ENCODE data around the gene RAMP1.

Gene RAMP1

DNA sequence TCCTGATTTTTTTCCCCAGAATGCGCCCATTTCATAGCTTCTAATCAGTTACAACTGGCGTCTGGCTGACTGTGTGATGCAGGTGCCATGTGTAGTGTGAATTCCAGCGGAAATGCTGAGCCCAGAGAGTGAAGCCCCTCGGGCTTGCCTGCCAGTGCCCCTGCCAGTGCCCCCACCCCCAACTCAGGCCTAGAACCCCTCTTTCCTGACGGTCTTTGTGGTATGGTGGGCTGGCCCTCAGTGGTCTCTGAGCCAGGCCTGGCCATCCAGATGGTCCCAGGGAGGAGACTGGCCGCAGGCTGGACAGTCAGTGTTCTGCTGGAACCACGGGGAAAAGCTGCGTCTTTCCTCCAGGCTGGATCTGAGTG, 3.1 kb downstream of the RAMP1 start:
- H3K23ac ChIP-seq (ENCODE audit: low read length), result no peak overlapping the region
- no peak overlapping the region for H2BK5ac ChIP-seq (ENCODE audit: low read depth, low read length, poor library complexity)
- no peak overlapping the region for H4K8ac ChIP-seq (ENCODE audit: low read depth, low read length)
- no peak overlapping the region for H3K14ac ChIP-seq (ENCODE audit: low read length)
- no peak overlapping the region for H3K4me3 ChIP-seq (ENCODE audit: low read depth, low read length)
- H3K9ac ChIP-seq (ENCODE audit: low read length), result no peak overlapping the region
- H3K18ac ChIP-seq (ENCODE audit: low read length), result peak overlapping the region; percentile 33
- peaks cover 31 to 46% of the 10 kb centered on the region in 2 experiments for H3K4me1 ChIP-seq (ENCODE audit: control insufficient read depth in 1 of 2, insufficient read depth in 2 of 2, low read length in 2 of 2)
- H2AFZ ChIP-seq (ENCODE audit: insufficient read depth, low read length, poor library complexity), result no peak overlapping the region
- H3K36me3 ChIP-seq (ENCODE audit: control insufficient read depth in 1 of 2, insufficient read depth in 2 of 2, low read length in 2 of 2), result no peaks in the 10 kb centered on the region
- H3K9me3 ChIP-seq (ENCODE audit: insufficient read depth, low read depth, low read length), result no peaks in the 10 kb centered on the region
- peak overlapping the region; percentile 72 for H4K91ac ChIP-seq (ENCODE audit: low read depth, low read length)
- H3K79me1 ChIP-seq (ENCODE audit: low read length), result peaks cover 40% of the 10 kb centered on the region
- no peak overlapping the region for H3K4ac ChIP-seq (ENCODE audit: low read depth, low read length)
- no peak overlapping the region for H3K27ac ChIP-seq (ENCODE audit: low read depth, low read length)
- no peak overlapping the region for H4K12ac ChIP-seq (ENCODE audit: low read depth, low read length)
- H2AK5ac ChIP-seq (ENCODE audit: low read length), result peak overlapping the region; percentile 86
- DNase-seq, result no peak
- no peak overlapping the region for H3K4me2 ChIP-seq (ENCODE audit: low read length)
- H3K27me3 ChIP-seq (ENCODE audit: insufficient read depth, low read length), result peaks cover 8% of the 10 kb centered on the region
- H3K79me2 ChIP-seq (ENCODE audit: control insufficient read depth, insufficient read depth, low read length, poor library complexity), result peaks cover 4% of the 10 kb centered on the region
- H2BK12ac ChIP-seq (ENCODE audit: low read length), result peak overlapping the region; percentile 90
- no CpG with 5 or more reads among the region's 8 CpGs for WGBS (ENCODE audit: extremely low coverage, insufficient coverage, insufficient read length)
- no peak overlapping the region for H2BK120ac ChIP-seq (ENCODE audit: insufficient read depth, low read length, poor library complexity)

DNA sequence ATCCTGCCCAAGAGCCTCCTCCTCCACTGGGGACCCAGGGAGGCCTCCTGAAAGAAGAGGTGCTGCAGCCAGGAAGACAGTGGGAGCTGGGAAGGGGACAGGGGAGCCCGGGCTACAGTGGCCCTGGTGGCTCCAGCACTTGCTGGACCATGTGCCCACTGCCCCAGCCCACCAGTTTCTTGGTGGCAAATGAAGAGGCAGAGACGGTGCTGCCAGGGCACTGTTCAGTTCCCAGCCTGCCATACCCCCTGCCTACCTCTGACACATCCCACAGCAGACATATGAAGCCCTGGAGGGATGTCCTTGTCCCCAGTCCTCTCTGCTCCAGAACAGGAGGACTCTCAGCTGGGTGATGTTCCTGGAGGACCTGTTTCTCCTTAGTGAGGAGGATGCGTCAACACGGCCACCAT, 3.7 kb downstream of the RAMP1 start:
- H2AFZ ChIP-seq (ENCODE audit: insufficient read depth, low read length, poor library complexity), result no peak overlapping the region
- no peak overlapping the region for H3K9ac ChIP-seq (ENCODE audit: low read length)
- no peak overlapping the region for H4K8ac ChIP-seq (ENCODE audit: low read depth, low read length)
- peaks cover 40% of the 10 kb centered on the region for H3K79me1 ChIP-seq (ENCODE audit: low read length)
- H2AK5ac ChIP-seq (ENCODE audit: low read length), result peak overlapping the region; percentile 86
- H3K4me2 ChIP-seq (ENCODE audit: low read length), result no peak overlapping the region
- H3K27ac ChIP-seq (ENCODE audit: low read depth, low read length), result no peak overlapping the region
- no peak overlapping the region for H3K4me3 ChIP-seq (ENCODE audit: low read depth, low read length)
- H4K12ac ChIP-seq (ENCODE audit: low read depth, low read length), result no peak overlapping the region
- H3K23ac ChIP-seq (ENCODE audit: low read length), result no peak overlapping the region
- peak overlapping the region; percentile 38 for H3K14ac ChIP-seq (ENCODE audit: low read length)
- no peaks in the 10 kb centered on the region for H3K36me3 ChIP-seq (ENCODE audit: control insufficient read depth in 1 of 2, insufficient read depth in 2 of 2, low read length in 2 of 2)
- no peaks in the 10 kb centered on the region for H3K9me3 ChIP-seq (ENCODE audit: insufficient read depth, low read depth, low read length)
- H3K4me1 ChIP-seq (ENCODE audit: control insufficient read depth in 1 of 2, insufficient read depth in 2 of 2, low read length in 2 of 2), result peaks cover 33 to 49% of the 10 kb centered on the region in 2 experiments
- peak overlapping the region; percentile 33 for H3K18ac ChIP-seq (ENCODE audit: low read length)
- H4K91ac ChIP-seq (ENCODE audit: low read depth, low read length), result peak overlapping the region; percentile 72
- peak overlapping the region; percentile 90 for H2BK12ac ChIP-seq (ENCODE audit: low read length)
- no peak overlapping the region for H2BK5ac ChIP-seq (ENCODE audit: low read depth, low read length, poor library complexity)
- peaks cover 8% of the 10 kb centered on the region for H3K27me3 ChIP-seq (ENCODE audit: insufficient read depth, low read length)
- H3K4ac ChIP-seq (ENCODE audit: low read depth, low read length), result peak overlapping the region; percentile 43
- peak overlapping the region; percentile 20 for H2BK120ac ChIP-seq (ENCODE audit: insufficient read depth, low read length, poor library complexity)
- no peak for DNase-seq
- H3K79me2 ChIP-seq (ENCODE audit: control insufficient read depth, insufficient read depth, low read length, poor library complexity), result peaks cover 4% of the 10 kb centered on the region
- WGBS (ENCODE audit: extremely low coverage, insufficient coverage, insufficient read length), result no CpG with 5 or more reads among the region's 4 CpGs

DNA sequence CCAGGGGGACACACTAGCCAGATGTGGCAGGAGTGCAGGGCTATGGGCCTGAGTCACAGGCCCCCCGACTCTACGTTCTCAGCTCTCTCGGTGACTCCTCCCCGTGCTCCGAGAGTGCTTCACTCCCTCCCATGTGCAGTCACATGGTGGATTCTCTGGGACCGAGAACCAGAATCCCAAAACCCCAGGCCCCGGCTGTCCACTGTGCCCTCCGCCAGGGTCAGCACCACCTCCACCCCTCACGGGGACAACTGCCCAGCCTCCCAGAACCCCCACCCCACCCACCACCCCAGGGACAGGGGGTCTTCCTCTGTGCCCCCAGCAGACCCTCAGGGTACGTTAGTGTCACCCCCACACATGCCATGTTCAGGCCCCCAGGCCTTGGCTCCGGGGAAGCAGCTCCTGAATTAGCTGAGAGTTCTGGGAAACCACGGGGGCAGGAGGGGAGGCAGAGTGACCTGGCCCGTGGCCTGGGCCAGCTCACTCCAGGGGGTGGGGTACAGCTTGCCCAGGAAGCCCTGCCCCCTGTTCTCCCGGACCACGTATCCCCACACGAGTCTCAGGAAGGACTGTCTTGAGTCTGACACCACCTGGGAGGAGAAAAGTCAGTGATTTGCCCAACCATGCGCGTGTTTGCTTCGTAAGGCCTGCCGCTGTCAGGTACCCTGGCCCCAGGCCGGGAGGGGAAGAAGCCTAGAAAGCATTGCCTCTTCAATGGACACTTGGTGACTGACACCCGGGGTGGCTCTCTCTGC, 4.4 kb downstream of the RAMP1 start:
- peak overlapping the region; percentile 44 for H4K8ac ChIP-seq (ENCODE audit: low read depth, low read length)
- peak overlapping the region; percentile 71 for H3K18ac ChIP-seq (ENCODE audit: low read length)
- H3K9ac ChIP-seq (ENCODE audit: low read length), result no peak overlapping the region
- no peak overlapping the region for H4K12ac ChIP-seq (ENCODE audit: low read depth, low read length)
- H3K27me3 ChIP-seq (ENCODE audit: insufficient read depth, low read length), result peaks cover 7% of the 10 kb centered on the region
- H2BK12ac ChIP-seq (ENCODE audit: low read length), result peak overlapping the region; percentile 94
- no peak overlapping the region for H3K4ac ChIP-seq (ENCODE audit: low read depth, low read length)
- peaks cover 4% of the 10 kb centered on the region for H3K79me2 ChIP-seq (ENCODE audit: control insufficient read depth, insufficient read depth, low read length, poor library complexity)
- WGBS (ENCODE audit: extremely low coverage, insufficient coverage, insufficient read length), result no CpG with 5 or more reads among the region's 22 CpGs
- no peak overlapping the region for H3K4me3 ChIP-seq (ENCODE audit: low read depth, low read length)
- H3K27ac ChIP-seq (ENCODE audit: low read depth, low read length), result peak overlapping the region; percentile 96
- H3K23ac ChIP-seq (ENCODE audit: low read length), result no peak overlapping the region
- no peak overlapping the region for H3K4me2 ChIP-seq (ENCODE audit: low read length)
- H3K4me1 ChIP-seq (ENCODE audit: control insufficient read depth in 1 of 2, insufficient read depth in 2 of 2, low read length in 2 of 2), result peaks cover 33 to 47% of the 10 kb centered on the region in 2 experiments
- H4K91ac ChIP-seq (ENCODE audit: low read depth, low read length), result peak overlapping the region; percentile 90
- no peaks in the 10 kb centered on the region for H3K36me3 ChIP-seq (ENCODE audit: control insufficient read depth in 1 of 2, insufficient read depth in 2 of 2, low read length in 2 of 2)
- no peak overlapping the region for H2AFZ ChIP-seq (ENCODE audit: insufficient read depth, low read length, poor library complexity)
- peaks cover 40% of the 10 kb centered on the region for H3K79me1 ChIP-seq (ENCODE audit: low read length)
- peak overlapping the region; percentile 62 for H2BK5ac ChIP-seq (ENCODE audit: low read depth, low read length, poor library complexity)
- no peak for DNase-seq
- no peak overlapping the region for H2AK5ac ChIP-seq (ENCODE audit: low read length)
- peak overlapping the region; percentile 84 for H3K14ac ChIP-seq (ENCODE audit: low read length)
- H3K9me3 ChIP-seq (ENCODE audit: insufficient read depth, low read depth, low read length), result no peaks in the 10 kb centered on the region
- H2BK120ac ChIP-seq (ENCODE audit: insufficient read depth, low read length, poor library complexity), result peak overlapping the region; percentile 94

DNA sequence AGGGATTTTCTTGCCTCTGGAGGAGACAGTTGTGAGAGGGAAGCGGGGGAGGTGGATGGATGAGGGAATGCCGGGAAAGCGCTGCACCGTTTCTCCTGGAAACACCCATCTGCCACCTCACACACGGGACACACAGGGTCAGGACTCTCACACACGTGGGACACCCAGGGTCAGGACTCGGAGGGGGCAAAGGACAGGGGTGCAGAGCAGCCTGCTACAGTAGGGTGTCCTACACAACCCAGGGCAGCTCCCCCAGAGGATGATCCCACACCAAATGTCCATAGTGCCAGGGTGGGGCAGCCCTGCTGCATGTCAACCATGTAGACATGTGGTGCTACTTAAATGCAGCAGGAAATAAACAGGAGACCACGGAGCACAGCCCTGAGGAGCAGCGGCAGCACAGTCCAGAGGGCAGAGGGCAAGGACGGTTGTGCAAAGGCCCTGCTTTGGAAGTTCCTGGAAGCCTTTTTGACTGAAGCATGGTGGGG, 5.1 kb downstream of the RAMP1 start:
- DNase-seq, result no peak
- peak overlapping the region; percentile 26 for H4K12ac ChIP-seq (ENCODE audit: low read depth, low read length)
- WGBS (ENCODE audit: extremely low coverage, insufficient coverage, insufficient read length), result no CpG with 5 or more reads among the region's 10 CpGs
- H2AFZ ChIP-seq (ENCODE audit: insufficient read depth, low read length, poor library complexity), result no peak overlapping the region
- H4K8ac ChIP-seq (ENCODE audit: low read depth, low read length), result peak overlapping the region; percentile 44
- H3K14ac ChIP-seq (ENCODE audit: low read length), result peak overlapping the region; percentile 84
- peak overlapping the region; percentile 21 for H3K4ac ChIP-seq (ENCODE audit: low read depth, low read length)
- H3K4me1 ChIP-seq (ENCODE audit: control insufficient read depth in 1 of 2, insufficient read depth in 2 of 2, low read length in 2 of 2), result peaks cover 33 to 44% of the 10 kb centered on the region in 2 experiments
- H2BK120ac ChIP-seq (ENCODE audit: insufficient read depth, low read length, poor library complexity), result peak overlapping the region; percentile 94
- H3K4me2 ChIP-seq (ENCODE audit: low read length), result no peak overlapping the region
- no peak overlapping the region for H3K23ac ChIP-seq (ENCODE audit: low read length)
- H2BK12ac ChIP-seq (ENCODE audit: low read length), result peak overlapping the region; percentile 94
- H3K4me3 ChIP-seq (ENCODE audit: low read depth, low read length), result no peak overlapping the region
- peak overlapping the region; percentile 62 for H2BK5ac ChIP-seq (ENCODE audit: low read depth, low read length, poor library complexity)
- H2AK5ac ChIP-seq (ENCODE audit: low read length), result peak overlapping the region; percentile 84
- H4K91ac ChIP-seq (ENCODE audit: low read depth, low read length), result peak overlapping the region; percentile 90
- no peaks in the 10 kb centered on the region for H3K9me3 ChIP-seq (ENCODE audit: insufficient read depth, low read depth, low read length)
- H3K36me3 ChIP-seq (ENCODE audit: control insufficient read depth in 1 of 2, insufficient read depth in 2 of 2, low read length in 2 of 2), result no peaks in the 10 kb centered on the region
- H3K79me2 ChIP-seq (ENCODE audit: control insufficient read depth, insufficient read depth, low read length, poor library complexity), result peaks cover 4% of the 10 kb centered on the region
- H3K18ac ChIP-seq (ENCODE audit: low read length), result peak overlapping the region; percentile 71
- no peak overlapping the region for H3K9ac ChIP-seq (ENCODE audit: low read length)
- peaks cover 40% of the 10 kb centered on the region for H3K79me1 ChIP-seq (ENCODE audit: low read length)
- H3K27me3 ChIP-seq (ENCODE audit: insufficient read depth, low read length), result peaks cover under 1% of the 10 kb centered on the region
- H3K27ac ChIP-seq (ENCODE audit: low read depth, low read length), result peak overlapping the region; percentile 96
